ENCODE measurements around the gene MTTP.

Gene MTTP

GRCh38 chr4:99612704-99613103 lies 38.1 kb downstream of the MTTP start:
- no peak overlapping the region for H3K4me3 ChIP-seq (ENCODE audit: low read length)
- DNase-seq (ENCODE audit: low read depth), result no peak
- TF ChIP-seq CTCF (conservative IDR thresholded peaks at IDR 0.05; ENCODE audit: low read depth, low read length), result no peak

DNA sequence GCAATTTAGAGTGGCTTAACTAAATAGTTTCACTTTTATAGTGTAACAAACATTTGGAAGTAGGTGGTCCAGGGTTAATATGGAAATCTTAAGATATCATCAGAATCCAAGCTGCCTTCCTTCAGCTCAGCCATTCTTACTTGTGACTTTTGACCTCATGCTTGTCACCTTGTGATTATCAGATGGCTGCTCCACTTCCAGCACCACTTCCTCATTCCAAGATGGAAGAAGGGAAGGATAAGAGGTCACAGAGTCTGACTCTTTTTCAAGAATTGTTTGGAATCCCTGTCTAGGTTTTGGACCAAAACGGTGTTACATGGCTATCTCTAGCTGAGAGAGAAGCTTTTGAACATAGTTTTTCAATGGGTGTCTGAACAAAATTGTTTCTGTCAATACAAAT lies 39.9 kb downstream of the MTTP start:
- DNase-seq (ENCODE audit: low read depth), result no peak
- H3K4me3 ChIP-seq (ENCODE audit: low read length), result no peak overlapping the region
- no peak for TF ChIP-seq CTCF (conservative IDR thresholded peaks at IDR 0.05; ENCODE audit: low read depth, low read length)

DNA sequence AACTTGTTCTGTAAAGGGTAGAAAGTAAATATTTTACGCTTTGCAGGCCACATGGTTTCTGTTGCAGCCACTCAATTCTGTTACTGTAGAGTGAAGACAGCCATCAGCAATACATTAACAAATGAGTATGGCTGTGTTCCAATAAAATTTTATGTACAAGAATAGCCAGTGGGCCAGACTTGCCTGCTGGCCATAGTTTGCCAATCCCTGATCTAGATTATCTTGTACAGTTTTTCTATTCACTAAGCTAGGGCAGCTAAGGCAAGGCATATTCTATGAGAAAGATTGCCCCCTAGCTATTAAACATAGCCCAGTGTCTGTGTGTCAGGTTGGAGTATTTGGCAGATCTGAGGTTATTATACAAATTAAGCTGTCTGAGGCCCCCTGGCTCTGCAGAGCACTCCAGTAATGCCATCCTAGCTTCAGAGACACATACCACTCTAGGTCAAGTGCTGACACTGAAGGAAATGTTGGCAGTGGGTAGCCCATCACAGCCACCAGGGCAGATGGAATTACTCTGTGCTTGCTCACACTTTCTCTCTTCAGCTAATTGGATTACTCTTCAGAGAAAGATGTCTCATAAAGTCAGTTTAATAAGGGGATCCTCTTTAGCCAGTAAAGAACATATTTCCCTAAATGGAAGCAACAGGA lies 40.7 kb downstream of the MTTP start:
- DNase-seq (ENCODE audit: low read depth), result peak; percentile 8
- peak; percentile 20 for TF ChIP-seq CTCF (conservative IDR thresholded peaks at IDR 0.05; ENCODE audit: low read depth, low read length)
- H3K4me3 ChIP-seq (ENCODE audit: low read length), result no peak overlapping the region

- no peak for DNase-seq (ENCODE audit: low read depth)
- no peak overlapping the region for H3K4me3 ChIP-seq (ENCODE audit: low read length)
- no peak for TF ChIP-seq CTCF (conservative IDR thresholded peaks at IDR 0.05; ENCODE audit: low read depth, low read length)
These were observed 42.8 kb downstream of the MTTP start for GRCh38 chr4:99617374-99617773.

GRCh38 chr4:99622341-99622740 lies 47.7 kb downstream of the MTTP start:
- no peak for TF ChIP-seq CTCF (conservative IDR thresholded peaks at IDR 0.05; ENCODE audit: low read depth, low read length)
- DNase-seq (ENCODE audit: low read depth), result no peak
- H3K4me3 ChIP-seq (ENCODE audit: low read length), result no peak overlapping the region

GRCh38 chr4:99624141-99624719 lies 49.6 kb downstream of the MTTP start:
- no peak for DNase-seq (ENCODE audit: low read depth)
- TF ChIP-seq CTCF (conservative IDR thresholded peaks at IDR 0.05; ENCODE audit: low read depth, low read length), result no peak
- no peak overlapping the region for H3K4me3 ChIP-seq (ENCODE audit: low read length)

- no peak for DNase-seq (ENCODE audit: low read depth)
- no peak for TF ChIP-seq CTCF (conservative IDR thresholded peaks at IDR 0.05; ENCODE audit: low read depth, low read length)
- H3K4me3 ChIP-seq (ENCODE audit: low read length), result no peak overlapping the region
These were observed 50.7 kb downstream of the MTTP start for GRCh38 chr4:99625369-99625768.

Data from retinal pigment epithelial cell (primary cell).